Dedifferentiated amniotic fluid mesenchymal stem cell (primary cell): ENCODE data around the gene PDE10A.
"Not testable (repeated sequence)": the region's sequence is repeated elsewhere in the genome, so short reads cannot be mapped to it uniquely, and the experiment has no call there.

Experiments
- DNase-seq: peaks from one replicate; pipeline ENCODE4 v3.0.0-alpha.2; 2016; ENCODE audit errors: extremely low spot score

The PDE10A gene

GRCh38 chr6:165552248-165552736 is 110.7 kb downstream of the PDE10A start:
- no peak for DNase-seq

GRCh38 chr6:165551828-165552227 is 111.2 kb downstream of the PDE10A start:
- DNase-seq, result no peak

GRCh38 chr6:165548450-165548849 is 114.6 kb downstream of the PDE10A start:
- no peak for DNase-seq

- no peak for DNase-seq
Observed at GRCh38 chr6:165545806-165546205, 117.2 kb downstream of the PDE10A start.

GRCh38 chr6:165543781-165544180 is 119.3 kb downstream of the PDE10A start:
- DNase-seq, result no peak

- DNase-seq, result no peak
Observed at GRCh38 chr6:165536911-165537310, 126.1 kb downstream of the PDE10A start.

GRCh38 chr6:165519316-165519715 is 143.7 kb downstream of the PDE10A start:
- DNase-seq, result no peak

GRCh38 chr6:165515963-165516624 is 146.9 kb downstream of the PDE10A start:
- DNase-seq, result no peak

GRCh38 chr6:165514621-165515020 is 148.4 kb downstream of the PDE10A start:
- no peak for DNase-seq

- no peak for DNase-seq
Observed at GRCh38 chr6:165511807-165512206, 151.2 kb downstream of the PDE10A start.

- no peak for DNase-seq
Observed at GRCh38 chr6:165508321-165508869, 154.6 kb downstream of the PDE10A start.

GRCh38 chr6:165506657-165507056 is 156.4 kb downstream of the PDE10A start:
- DNase-seq, result no peak

- not testable (repeated sequence) for DNase-seq
Observed at GRCh38 chr6:165500214-165500907, 162.7 kb downstream of the PDE10A start.

GRCh38 chr6:165497472-165497871 is 165.6 kb downstream of the PDE10A start:
- DNase-seq, result no peak

GRCh38 chr6:165488624-165489295 is 174.3 kb downstream of the PDE10A start:
- DNase-seq, result no peak

- no peak for DNase-seq
Observed at GRCh38 chr6:165487950-165488349, 175.1 kb downstream of the PDE10A start.

- no peak for DNase-seq
Observed at GRCh38 chr6:165487347-165487746, 175.7 kb downstream of the PDE10A start.

- no peak for DNase-seq
Observed at GRCh38 chr6:165486183-165487137, 176.6 kb downstream of the PDE10A start.

GRCh38 chr6:165484178-165484889 is 178.7 kb downstream of the PDE10A start:
- no peak for DNase-seq

- DNase-seq, result no peak
Observed at GRCh38 chr6:165481921-165482320, 181.1 kb downstream of the PDE10A start.

- DNase-seq, result no peak
Observed at GRCh38 chr6:165480916-165481315, 182.1 kb downstream of the PDE10A start.
